GM06990 (cell line): ENCODE measurements around the gene RAP1GAP2.
"Not testable (repeated sequence)": the region's sequence is repeated elsewhere in the genome, so short reads cannot be mapped to it uniquely, and the experiment has no call there.

Source experiments
- DNase-seq: peaks from one replicate; pipeline ENCODE4 v3.0.0-alpha.2; 2011; ENCODE audit not compliant: insufficient read length; ENCODE audit errors: extremely low read depth
- H3K27me3 ChIP-seq: replicated peaks from 2 replicates; pipeline ENCODE4 v1.6.0; 2011; ENCODE audit warnings: low read length; ENCODE audit not compliant: control insufficient read depth, insufficient read depth
- H3K36me3 ChIP-seq: 2 replicates; pipeline ENCODE4 v1.5.1; 2011; ENCODE audit warnings: low read length; ENCODE audit not compliant: control insufficient read depth, insufficient read depth
- H3K4me3 ChIP-seq: replicated peaks from 2 replicates; pipeline ENCODE4 v1.5.1; 2011; ENCODE audit warnings: low read depth, mild to moderate bottlenecking, control low read depth, low read length
- TF ChIP-seq, protein P1 (sequence below): IDR thresholded peaks from 2 replicates; pipeline ENCODE4 v1.5.1; 2011; ENCODE audit warnings: low read length, control low read depth, mild to moderate bottlenecking, inconsistent platforms; ENCODE audit not compliant: insufficient read depth, poor library complexity, severe bottlenecking

The RAP1GAP2 gene

DNA sequence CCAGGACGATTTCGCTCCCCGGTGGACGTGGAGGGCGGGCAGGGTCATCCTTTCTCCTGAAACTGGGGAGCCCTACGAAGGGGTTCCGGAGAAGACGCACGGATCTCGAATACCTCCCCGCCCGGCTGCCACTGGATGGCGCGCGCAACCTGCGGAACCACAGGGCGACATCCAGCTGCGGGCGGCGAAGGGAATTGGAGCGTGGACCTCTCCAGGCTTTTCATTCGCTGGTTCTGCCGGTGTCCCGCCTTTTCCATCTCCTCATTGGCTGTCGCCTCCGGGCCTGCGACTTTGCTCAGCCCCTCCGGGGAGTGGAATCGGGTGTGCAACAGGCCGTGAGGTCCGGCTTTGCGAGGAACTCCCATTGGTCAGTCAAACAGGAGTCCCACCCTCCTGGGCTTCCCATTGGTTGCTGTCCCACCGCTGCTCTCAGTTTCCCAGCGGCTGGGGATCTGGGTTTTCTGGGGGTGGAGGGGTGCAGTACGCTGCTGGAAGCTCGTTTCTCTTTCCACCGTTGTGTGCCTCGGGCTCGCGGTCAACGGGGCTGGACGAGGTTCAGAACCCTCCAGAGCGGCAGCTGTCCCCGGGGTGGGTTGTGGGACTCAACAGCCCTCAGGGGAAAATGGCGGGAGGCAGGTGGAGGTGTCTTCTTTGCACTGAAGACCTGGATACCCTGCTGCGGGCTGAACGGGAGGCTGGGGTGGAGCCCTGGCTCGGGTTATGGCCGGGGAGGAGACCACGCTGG, 252.7 kb downstream of the RAP1GAP2 start:
- H3K27me3 ChIP-seq: no peaks in the 10 kb centered on the region
- peak; percentile 90 for DNase-seq
- H3K36me3 ChIP-seq: no peaks in the 10 kb centered on the region
- TF ChIP-seq, protein P1, sequence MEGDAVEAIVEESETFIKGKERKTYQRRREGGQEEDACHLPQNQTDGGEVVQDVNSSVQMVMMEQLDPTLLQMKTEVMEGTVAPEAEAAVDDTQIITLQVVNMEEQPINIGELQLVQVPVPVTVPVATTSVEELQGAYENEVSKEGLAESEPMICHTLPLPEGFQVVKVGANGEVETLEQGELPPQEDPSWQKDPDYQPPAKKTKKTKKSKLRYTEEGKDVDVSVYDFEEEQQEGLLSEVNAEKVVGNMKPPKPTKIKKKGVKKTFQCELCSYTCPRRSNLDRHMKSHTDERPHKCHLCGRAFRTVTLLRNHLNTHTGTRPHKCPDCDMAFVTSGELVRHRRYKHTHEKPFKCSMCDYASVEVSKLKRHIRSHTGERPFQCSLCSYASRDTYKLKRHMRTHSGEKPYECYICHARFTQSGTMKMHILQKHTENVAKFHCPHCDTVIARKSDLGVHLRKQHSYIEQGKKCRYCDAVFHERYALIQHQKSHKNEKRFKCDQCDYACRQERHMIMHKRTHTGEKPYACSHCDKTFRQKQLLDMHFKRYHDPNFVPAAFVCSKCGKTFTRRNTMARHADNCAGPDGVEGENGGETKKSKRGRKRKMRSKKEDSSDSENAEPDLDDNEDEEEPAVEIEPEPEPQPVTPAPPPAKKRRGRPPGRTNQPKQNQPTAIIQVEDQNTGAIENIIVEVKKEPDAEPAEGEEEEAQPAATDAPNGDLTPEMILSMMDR: peak; percentile 85
- peak overlapping the region; percentile 77 for H3K4me3 ChIP-seq

DNA sequence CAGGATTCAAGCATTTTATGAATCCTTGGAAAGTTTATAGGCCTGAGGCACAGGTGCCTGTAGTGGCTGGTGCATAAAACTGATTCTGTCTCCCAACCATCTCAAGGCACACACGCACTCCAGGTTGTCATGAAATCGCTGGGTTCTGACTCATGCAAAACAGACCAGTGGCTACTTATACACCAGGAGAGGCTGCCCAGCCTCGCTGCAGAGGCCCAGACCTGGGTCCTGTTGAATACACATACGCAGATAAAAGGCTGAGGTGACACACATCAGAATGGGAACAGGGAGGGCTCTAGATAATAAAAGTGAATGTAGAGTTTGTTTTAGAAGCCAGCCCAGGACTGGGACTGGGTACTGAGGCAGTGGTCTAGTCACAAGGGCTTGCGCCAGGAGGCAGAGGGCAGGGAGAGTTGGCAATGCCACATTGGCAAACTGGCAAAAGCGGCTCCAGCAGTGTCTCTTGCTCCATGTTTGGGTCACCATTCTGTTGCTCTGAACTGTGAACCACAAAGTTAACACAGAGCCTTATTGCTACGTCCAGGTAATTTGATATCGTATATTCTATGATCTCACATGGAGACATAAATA, 253.6 kb downstream of the RAP1GAP2 start:
- H3K36me3 ChIP-seq: no peaks in the 10 kb centered on the region
- H3K27me3 ChIP-seq: no peaks in the 10 kb centered on the region
- no peak for DNase-seq
- H3K4me3 ChIP-seq: no peak overlapping the region
- TF ChIP-seq, protein P1: no peak

DNA sequence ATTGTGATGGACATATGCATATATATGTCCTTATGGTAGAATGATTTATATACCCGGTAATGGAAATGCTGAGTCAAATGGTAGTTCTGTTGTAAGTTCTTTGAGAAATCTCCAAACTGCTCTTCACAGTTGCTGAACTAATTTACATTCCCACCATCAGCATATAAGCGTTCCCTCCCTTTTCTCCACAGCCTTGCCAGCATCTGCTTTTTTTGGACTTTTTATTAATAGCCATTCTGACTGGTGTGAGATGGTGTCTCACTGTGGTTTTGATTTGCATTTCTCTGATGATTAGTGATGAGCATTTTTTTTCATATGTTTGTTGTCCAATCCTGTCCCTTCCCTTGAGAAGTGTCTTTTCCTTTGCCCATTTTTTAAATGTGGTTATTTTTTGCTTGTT, 258.6 kb downstream of the RAP1GAP2 start:
- not testable (repeated sequence) for H3K36me3 ChIP-seq, DNase-seq, H3K27me3 ChIP-seq, H3K4me3 ChIP-seq

DNA sequence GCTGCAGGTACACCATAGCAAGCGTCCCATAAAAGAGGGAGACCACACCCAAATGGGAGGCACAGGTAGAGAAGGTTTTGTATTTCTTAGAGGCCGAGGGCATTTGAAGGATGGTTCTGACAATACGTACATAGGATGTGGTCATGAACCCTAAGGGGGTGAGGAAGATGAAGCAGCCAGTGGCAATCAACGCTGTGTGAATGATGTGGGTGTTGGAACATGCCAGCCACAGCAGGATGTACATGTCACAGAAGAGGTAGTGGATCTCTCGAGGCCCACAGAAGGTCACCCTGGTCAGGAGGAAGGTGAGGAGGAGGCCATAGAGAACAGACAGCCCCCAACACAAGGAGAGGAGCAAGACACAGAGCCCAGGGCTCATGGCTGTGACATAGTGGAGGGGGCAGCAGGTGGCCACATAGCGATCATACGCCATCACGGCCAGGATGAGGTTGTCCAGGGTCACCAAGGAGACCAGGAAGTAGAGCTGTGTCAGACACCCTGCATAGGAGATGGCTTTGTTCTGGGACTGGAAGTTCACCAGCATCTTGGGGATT, 266.7 kb downstream of the RAP1GAP2 start:
- not testable (repeated sequence) for DNase-seq, H3K4me3 ChIP-seq, H3K27me3 ChIP-seq, H3K36me3 ChIP-seq

DNA sequence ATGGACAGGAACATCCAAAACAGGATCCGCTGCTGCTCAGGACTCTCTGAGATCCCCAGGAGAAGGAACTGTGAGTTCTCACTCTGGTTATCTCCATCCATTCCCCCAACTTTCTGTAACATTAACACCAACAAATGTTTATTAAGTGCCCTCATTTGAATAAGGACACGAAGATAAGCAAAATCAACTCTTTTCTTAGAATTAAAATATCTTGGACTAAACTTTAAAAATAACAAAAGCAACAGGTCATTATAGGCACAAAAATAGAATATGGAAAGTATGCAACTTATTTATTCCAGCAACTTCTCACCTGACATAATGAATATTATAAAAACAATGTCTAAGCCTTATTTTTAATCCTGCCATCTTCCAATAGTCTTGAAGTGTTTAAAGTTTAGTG, 267.3 kb downstream of the RAP1GAP2 start, which contains the start of gene OR1D5:
OR1D5 (minus strand) TSS at position 101 of the 400 bp plus-strand sequence; CDS start at position 101, 0 bp downstream.
- not testable (repeated sequence) for DNase-seq, H3K36me3 ChIP-seq, H3K27me3 ChIP-seq, H3K4me3 ChIP-seq

DNA sequence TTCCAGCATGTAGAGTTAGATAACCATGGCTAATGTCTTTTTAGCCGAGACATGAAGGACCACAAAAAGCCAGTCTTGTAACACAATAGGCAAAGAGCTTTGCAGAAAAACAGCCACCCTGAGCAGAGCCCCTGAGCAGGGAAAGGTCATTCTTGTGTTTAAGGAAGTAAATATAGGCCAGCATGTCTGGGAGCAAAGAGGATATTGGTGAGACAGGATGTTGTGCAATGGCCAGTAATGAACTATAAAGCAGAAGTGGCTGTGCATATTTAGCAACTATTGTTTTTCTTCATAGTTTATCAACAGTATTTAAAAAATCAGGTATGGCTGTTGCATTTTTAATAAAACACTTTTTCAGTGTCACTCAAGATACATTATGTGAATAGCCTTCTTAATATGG, 269.0 kb downstream of the RAP1GAP2 start:
- not testable (repeated sequence) for H3K27me3 ChIP-seq, H3K36me3 ChIP-seq, H3K4me3 ChIP-seq, DNase-seq

DNA sequence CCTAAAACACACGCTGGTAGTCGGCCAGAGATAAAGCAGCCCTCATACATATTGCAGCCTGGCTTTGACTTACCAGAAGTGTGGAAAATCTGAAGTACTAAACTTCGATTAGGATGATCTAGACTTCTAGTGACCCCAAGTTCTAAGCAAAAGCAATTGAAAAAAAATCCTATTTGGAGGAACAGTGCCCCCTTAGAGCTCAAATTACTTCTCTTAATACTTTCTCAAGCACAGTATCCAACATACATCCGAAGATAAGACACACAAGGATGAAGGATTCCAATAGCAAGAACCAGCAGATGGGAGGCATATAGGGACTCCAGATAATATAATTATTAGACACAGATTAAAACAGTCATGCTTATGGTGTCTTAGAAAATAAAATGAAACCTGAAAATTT, 277.6 kb downstream of the RAP1GAP2 start:
- not testable (repeated sequence) for H3K27me3 ChIP-seq, H3K36me3 ChIP-seq, H3K4me3 ChIP-seq, DNase-seq
